K562 (cell line): ENCODE results near the gene FHIT. TPM values are rescaled to one million over a fixed set of nuclear protein-coding genes. Genes with fewer than 3 reads are reported as not detected.

Experiments
- ATAC-seq: fragments of 200-7000 bp; cut with Tn5 transposase; 3 replicates; pipeline ENCODE4 v1.9.1; 2020; ENCODE audit warnings: moderate library complexity
- BruUV-seq: library from RNA; stranded (reverse); fragments of 400-500 nt; replicated peaks from 2 replicates; lab custom pipeline; 2021; lab: Mats Ljungman, UMichigan
- CTCF ChIA-PET: fragments of 300-600 bp; formaldehyde crosslinking; extraction: SDS; loops from one replicate; lab custom pipeline; 2021; ENCODE audit warnings: low intra/inter-chr PET ratio; lab: Yijun Ruan, JAX
- POLR2A ChIA-PET: fragments of 300-600, 350-650 bp; sonication (Branson Sonifier 250); formaldehyde crosslinking; extraction: SDS; loops from one replicate; lab custom pipeline; 2021; ENCODE audit warnings: antibody characterized with exemption, inconsistent platforms; lab: Yijun Ruan, JAX
- DNase-seq, 4 experiments: peaks; one replicate each; pipeline versions ENCODE4 v3.0.0 to v3.0.0-alpha.2; 2011 to 2018; ENCODE audit warnings: low spot score in 3 of 4, mixed read lengths in 3 of 4; ENCODE audit errors: extremely low read depth in 1 of 4
- FAIRE-seq: peaks from 2 replicates; lab custom pipeline; 2011; peaks lifted over from hg19 to GRCh38; lab: Jason Lieb, UNC
- H2AFZ ChIP-seq: 2 replicates; pipeline ENCODE4 v1.6.0; 2011; ENCODE audit warnings: low read depth, low read length, control low read depth, inconsistent platforms
- H3K27ac ChIP-seq: fragments of 200-600 bp; 3 replicates; pipeline ENCODE4 v1.8.0; 2011; ENCODE audit warnings: low read depth, mild to moderate bottlenecking, control low read depth, inconsistent platforms, low read length, moderate library complexity, mixed read lengths; ENCODE audit errors: extremely low read depth
- H3K27me3 ChIP-seq, 2 experiments: fragments of 300-600 bp in 1 of 2; 2 replicates in 1 of 2; 3 replicates in 1 of 2; pipeline versions ENCODE4 v1.6.0 to v1.8.0; 2011; ENCODE audit warnings: inconsistent platforms in 2 of 2, low read length in 2 of 2, mild to moderate bottlenecking in 1 of 2, mixed read lengths in 1 of 2, moderate library complexity in 1 of 2; ENCODE audit not compliant: control insufficient read depth in 2 of 2, insufficient read depth in 2 of 2
- H3K36me3 ChIP-seq: fragments of 300-600 bp; 3 replicates; pipeline ENCODE4 v1.8.0; 2011; ENCODE audit warnings: mild to moderate bottlenecking, low read length, inconsistent platforms; ENCODE audit not compliant: control insufficient read depth, insufficient read depth
- H3K4me1 ChIP-seq, 2 experiments: fragments of 200-600 bp in 1 of 2; replicated peaks in 1 of 2; 2 replicates in 1 of 2; 3 replicates in 1 of 2; pipeline versions ENCODE4 v1.5.1 to v1.8.0; 2011; ENCODE audit warnings: inconsistent platforms in 2 of 2, low read length in 2 of 2, mild to moderate bottlenecking in 1 of 2, mixed read lengths in 1 of 2, moderate library complexity in 1 of 2; ENCODE audit not compliant: control insufficient read depth in 2 of 2, insufficient read depth in 2 of 2
- H3K4me2 ChIP-seq: 2 replicates; pipeline ENCODE4 v1.6.1; 2011; ENCODE audit warnings: low read length, control low read depth, inconsistent platforms, mixed read lengths; ENCODE audit not compliant: insufficient read depth
- H3K4me3 ChIP-seq: fragments of 200-600 bp; sonication (generic), shearing (Covaris generic); 2 replicates; pipeline ENCODE4 v1.5.1; 2016; ENCODE audit warnings: control low read depth, inconsistent platforms
- H3K79me2 ChIP-seq: fragments of 200-600 bp; 3 replicates; pipeline ENCODE4 v1.8.0; 2011; ENCODE audit warnings: low read length, inconsistent platforms; ENCODE audit not compliant: control insufficient read depth, insufficient read depth
- H3K9ac ChIP-seq, 2 experiments: 2 replicates each; pipeline versions ENCODE4 v1.6.0 to v1.6.1; 2011; ENCODE audit warnings: low read depth in 2 of 2, low read length in 2 of 2, control low read depth in 1 of 2, inconsistent platforms in 1 of 2, mild to moderate bottlenecking in 1 of 2, mixed read lengths in 1 of 2; ENCODE audit not compliant: insufficient read depth in 1 of 2
- H3K9me1 ChIP-seq: one replicate; pipeline ENCODE4 v1.6.0; 2011; ENCODE audit warnings: inconsistent platforms, mild to moderate bottlenecking, low read length, moderate library complexity; ENCODE audit not compliant: control insufficient read depth, insufficient read depth
- H3K9me3 ChIP-seq: replicated peaks from 2 replicates; pipeline ENCODE4 v1.5.1; 2011; ENCODE audit warnings: low read depth, low read length, inconsistent platforms; ENCODE audit not compliant: control insufficient read depth, insufficient read depth
- H4K20me1 ChIP-seq: replicated peaks from 2 replicates; pipeline ENCODE4 v1.6.1; 2011; ENCODE audit warnings: low read length, inconsistent platforms, mixed read lengths; ENCODE audit not compliant: control insufficient read depth, insufficient read depth
- HDAC3 ChIP-seq: fragments of 450-650 bp; IDR thresholded peaks from 2 replicates; pipeline ENCODE4 v1.6.1; 2018; ENCODE audit warnings: borderline replicate concordance, mild to moderate bottlenecking, moderate library complexity; ENCODE audit not compliant: partially characterized antibody
- KLF6 ChIP-seq: fragments of 250-450 bp; sonication (Bioruptor Pico); IDR thresholded peaks from 2 replicates; pipeline ENCODE4 v1.4.0; 2020; ENCODE audit warnings: mild to moderate bottlenecking, moderate library complexity, borderline replicate concordance
- NCOA1 ChIP-seq: fragments of 450-650 bp; IDR thresholded peaks from 2 replicates; pipeline ENCODE4 v1.6.1; 2016; ENCODE audit warnings: low read depth
- SMARCA4 ChIP-seq: fragments of 450-650 bp; IDR thresholded peaks from 2 replicates; pipeline ENCODE4 v1.6.1; 2016
- XRCC5 ChIP-seq: fragments of 200-400 bp; formaldehyde crosslinking; IDR thresholded peaks from 2 replicates; pipeline ENCODE4 v1.6.1; 2017; ENCODE audit warnings: low read depth, mild to moderate bottlenecking, low read length
- ZNF133 ChIP-seq: fragments of 250-450 bp; sonication (Bioruptor Pico); IDR thresholded peaks from 2 replicates; pipeline ENCODE4 v1.4.0; 2020; ENCODE audit warnings: mild to moderate bottlenecking
- ZNF146 ChIP-seq: IDR thresholded peaks from one replicate; pipeline ENCODE4 v1.6.1; 2018; ENCODE audit warnings: missing compliant biosample characterization; ENCODE audit not compliant: unreplicated experiment
- ZNF589 ChIP-seq: fragments of 200-800 bp; sonication (Bioruptor generic); IDR thresholded peaks from 2 replicates; pipeline ENCODE4 v1.6.1; 2016; ENCODE audit warnings: low read depth, missing genetic modification characterization, missing compliant biosample characterization
- ZSCAN32 ChIP-seq: fragments of 450-650 bp; formaldehyde crosslinking; IDR thresholded peaks from 2 replicates; pipeline ENCODE4 v1.4.0; 2020; ENCODE audit warnings: mild to moderate bottlenecking, moderate library complexity
- WGBS: fragments of 100-300 bp; shearing (Covaris generic); methylation state at CpG from one replicate; pipeline ENCODE4 v1.1.6; 2016; ENCODE audit warnings: low coverage, mixed read lengths; ENCODE audit not compliant: insufficient coverage; ENCODE audit errors: missing lambda C conversion rate; 5-methylcytosine and 5-hydroxymethylcytosine counted together
- in situ Hi-C: fragments of 300-500 bp; cut with MboI; formaldehyde crosslinking; loops from 4 replicates; pipeline ENCODE4 v1.15.0; 2018; ENCODE audit warnings: inconsistent platforms, mixed read lengths
- intact Hi-C: fragments of 100-400 bp; cut with micrococcal nuclease; formaldehyde crosslinking; loops from 2 replicates; pipeline ENCODE4 v1.14.2; 2022
- polyA plus RNA-seq, 8 experiments: library from polyadenylated mRNA; depleted of rRNA in 4 of 8; stranded (reverse) in 5 of 8; unstranded in 3 of 8; fragments of >200 nt; fragmentation: Nextera tagmentation in 2 of 8; fragmentation: Illumina TruSeq in 1 of 8; extraction: Ambion mirVana in 2 of 8; extraction: Trizol in 1 of 8; gene quantifications; 2 replicates each; pipeline versions ENCODE4 v1.2.1 to v1.2.3, GENCODE V29; 2011 to 2014; ENCODE audit warnings: inconsistent platforms in 1 of 8, missing spikeins in 1 of 8
- total RNA-seq, 7 experiments: library from RNA; depleted of rRNA in 6 of 7; stranded (reverse); fragments of >200 nt in 6 of 7; fragmentation: Illumina TruSeq in 2 of 7; extraction: Trizol in 2 of 7; gene quantifications; 2 replicates each; pipeline versions ENCODE4 v1.2.1 to v1.2.3, GENCODE V29; 2011 to 2021; ENCODE audit warnings: low replicate concordance in 1 of 7
- TF ChIP-seq, protein P1 (sequence below): IDR thresholded peaks from 2 replicates; pipeline ENCODE4 v1.6.1; 2014; ENCODE audit warnings: antibody characterized with exemption
- TF ChIP-seq, protein P2 (sequence below): fragments of 450-650 bp; formaldehyde crosslinking; IDR thresholded peaks from 2 replicates; pipeline ENCODE4 v1.4.0; 2022; ENCODE audit warnings: missing genetic modification characterization

FHIT gene
- total and polyA plus RNA-seq, 9 of the 15 experiments (the other 6 are each of a cell fraction or from before 2014, with no cell fraction given) = 1.7 to 9.1 (median 4.3) TPM

DNA sequence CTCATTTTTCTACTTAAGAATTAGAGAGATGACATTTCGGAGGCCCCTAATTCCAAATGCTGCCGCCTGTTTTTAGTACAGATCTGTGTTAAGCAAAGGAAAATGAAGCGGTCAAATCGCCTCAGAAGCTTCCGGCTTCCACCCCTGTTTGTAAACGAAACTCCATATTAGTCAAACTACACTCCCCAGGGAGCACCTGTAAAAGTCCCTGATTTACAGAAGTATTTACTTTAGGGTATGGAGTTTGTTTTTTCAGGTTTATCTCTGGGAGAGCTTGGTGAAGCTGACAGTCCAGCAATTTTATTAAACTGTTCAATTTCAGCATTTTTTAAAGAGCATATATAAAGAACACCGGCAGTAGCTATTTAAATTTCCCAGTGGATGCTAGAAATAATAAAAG is 319.8 kb downstream of the FHIT start:
- Histone ChIP-seq H3K27me3 (no peaks in the 10 kb centered on the region), H4K20me1 (no peaks in the 10 kb centered on the region), H3K4me1 (no peaks in the 10 kb centered on the region), H3K9me1 (no peaks in the 10 kb centered on the region), H2AFZ (no peak overlapping the region), H3K9me3 (no peaks in the 10 kb centered on the region), H3K4me2 (no peak overlapping the region), H3K79me2 (no peaks in the 10 kb centered on the region), H3K36me3 (no peaks in the 10 kb centered on the region), H3K9ac (no peak overlapping the region), H3K27ac (no peak overlapping the region), H3K4me3 (no peak overlapping the region)
- no TSS peak for BruUV-seq
- in situ Hi-C loops (no loop called here), intact Hi-C loops (no loop called here)
- ATAC-seq (no peak), DNase-seq (no peak), FAIRE-seq (no peak)
- ChIA-PET POLR2A (no interaction called here), CTCF (no interaction called here)
- no peak for TF ChIP-seq XRCC5
- no peak for TF ChIP-seq ZSCAN32 (CRISPR knock-in tag)
- no peak for TF ChIP-seq HDAC3
- TF ChIP-seq KLF6 (CRISPR knock-in tag) = no peak
- 34% methylated on average over 7 of the region's 7 CpGs for whole genome bisulfite sequencing

DNA sequence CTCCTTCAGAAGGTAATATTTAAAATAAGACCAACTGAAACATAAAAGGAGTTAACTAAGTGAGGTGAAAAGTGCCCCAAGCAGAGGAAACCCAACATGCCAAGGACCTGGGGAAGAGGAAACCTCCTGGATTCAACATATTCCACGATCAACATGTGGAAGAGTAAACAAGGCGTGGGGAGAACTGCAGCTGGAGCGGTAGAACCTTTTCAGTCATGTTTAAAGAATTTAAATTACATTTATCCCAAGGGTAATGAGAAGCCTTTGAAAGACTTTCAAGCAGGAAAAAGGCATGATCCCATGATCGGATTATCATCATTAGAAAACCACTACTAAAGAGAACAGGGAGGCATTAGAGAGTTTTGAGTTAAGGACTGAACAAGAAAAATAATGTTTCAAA is 330.7 kb downstream of the FHIT start:
- ATAC-seq (no peak), FAIRE-seq (no peak)
- Histone ChIP-seq H2AFZ (no peak overlapping the region), H3K27ac (no peak overlapping the region), H3K36me3 (no peaks in the 10 kb centered on the region), H3K4me3 (no peak overlapping the region), H3K79me2 (no peaks in the 10 kb centered on the region), H3K27me3 (no peaks in the 10 kb centered on the region)
- BruUV-seq = no TSS peak
- intact Hi-C loops (no loop called here), in situ Hi-C loops (no loop called here)
- TF ChIP-seq ZNF146 (CRISPR knock-in tag) (no peak), SMARCA4 (no peak), ZNF589 (CRISPR knock-in tag) (no peak), NCOA1 (no peak), ZNF133 (CRISPR knock-in tag) (no peak)
- TF ChIP-seq, protein P1, sequence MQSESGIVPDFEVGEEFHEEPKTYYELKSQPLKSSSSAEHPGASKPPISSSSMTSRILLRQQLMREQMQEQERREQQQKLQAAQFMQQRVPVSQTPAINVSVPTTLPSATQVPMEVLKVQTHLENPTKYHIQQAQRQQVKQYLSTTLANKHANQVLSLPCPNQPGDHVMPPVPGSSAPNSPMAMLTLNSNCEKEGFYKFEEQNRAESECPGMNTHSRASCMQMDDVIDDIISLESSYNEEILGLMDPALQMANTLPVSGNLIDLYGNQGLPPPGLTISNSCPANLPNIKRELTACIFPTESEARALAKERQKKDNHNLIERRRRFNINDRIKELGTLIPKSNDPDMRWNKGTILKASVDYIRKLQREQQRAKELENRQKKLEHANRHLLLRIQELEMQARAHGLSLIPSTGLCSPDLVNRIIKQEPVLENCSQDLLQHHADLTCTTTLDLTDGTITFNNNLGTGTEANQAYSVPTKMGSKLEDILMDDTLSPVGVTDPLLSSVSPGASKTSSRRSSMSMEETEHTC = no peak
- TF ChIP-seq, protein P2, sequence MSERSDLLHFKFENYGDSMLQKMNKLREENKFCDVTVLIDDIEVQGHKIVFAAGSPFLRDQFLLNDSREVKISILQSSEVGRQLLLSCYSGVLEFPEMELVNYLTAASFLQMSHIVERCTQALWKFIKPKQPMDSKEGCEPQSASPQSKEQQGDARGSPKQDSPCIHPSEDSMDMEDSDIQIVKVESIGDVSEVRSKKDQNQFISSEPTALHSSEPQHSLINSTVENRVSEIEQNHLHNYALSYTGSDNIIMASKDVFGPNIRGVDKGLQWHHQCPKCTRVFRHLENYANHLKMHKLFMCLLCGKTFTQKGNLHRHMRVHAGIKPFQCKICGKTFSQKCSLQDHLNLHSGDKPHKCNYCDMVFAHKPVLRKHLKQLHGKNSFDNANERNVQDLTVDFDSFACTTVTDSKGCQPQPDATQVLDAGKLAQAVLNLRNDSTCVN (CRISPR knock-in tag) = no peak
- TF ChIP-seq, all 486 proteins: peak for 0
- CTCF ChIA-PET = no interaction called here
- Histone ChIP-seq H3K9ac (no peak overlapping the region), H4K20me1 (no peaks in the 10 kb centered on the region), H3K4me2 (no peak overlapping the region), H3K4me1 (no peaks in the 10 kb centered on the region), H3K9me3 (no peaks in the 10 kb centered on the region), H3K9me1 (no peaks in the 10 kb centered on the region)
- POLR2A ChIA-PET = no interaction called here
- WGBS = 13% methylated on average over 4 of the region's 4 CpGs
- no peak for DNase-seq
